HG02642 (cell line): ENCODE measurements around the gene FGFBP2.
"Not testable (repeated sequence)": the region's sequence is repeated elsewhere in the genome, so short reads cannot be mapped to it uniquely, and the experiment has no call there.

Experiments
- ATAC-seq: cut with Tn5 transposase; IDR thresholded peaks from one replicate; pipeline ENCODE4 v1.9.1; 2021; ENCODE audit warnings: mild to moderate bottlenecking; ENCODE audit not compliant: unreplicated experiment, poor library complexity

Gene FGFBP2

GRCh38 chr4:15935504-15936402 is 27.2 kb downstream of the FGFBP2 start:
- ATAC-seq = no peak

GRCh38 chr4:15934259-15934658 is 28.7 kb downstream of the FGFBP2 start:
- ATAC-seq = no peak

- ATAC-seq = no peak
Observed at GRCh38 chr4:15931451-15932210, 31.3 kb downstream of the FGFBP2 start.

GRCh38 chr4:15930314-15930713 is 32.7 kb downstream of the FGFBP2 start:
- ATAC-seq = peak; percentile 68

GRCh38 chr4:15929540-15929939 is 33.4 kb downstream of the FGFBP2 start:
- no peak for ATAC-seq

GRCh38 chr4:15928883-15929282 is 34.1 kb downstream of the FGFBP2 start:
- no peak for ATAC-seq

- ATAC-seq = no peak
Observed at GRCh38 chr4:15926486-15926885, 36.5 kb downstream of the FGFBP2 start.

- no peak for ATAC-seq
Observed at GRCh38 chr4:15925830-15926229, 37.1 kb downstream of the FGFBP2 start.

- ATAC-seq = no peak
Observed at GRCh38 chr4:15921592-15921932, 41.4 kb downstream of the FGFBP2 start.

GRCh38 chr4:15920723-15921591 is 42.0 kb downstream of the FGFBP2 start:
- ATAC-seq = no peak

GRCh38 chr4:15918484-15919129 is 44.4 kb downstream of the FGFBP2 start:
- no peak for ATAC-seq

- no peak for ATAC-seq
Observed at GRCh38 chr4:15917297-15917696, 45.7 kb downstream of the FGFBP2 start.

GRCh38 chr4:15916358-15916757 is 46.6 kb downstream of the FGFBP2 start:
- ATAC-seq = not testable (repeated sequence)

GRCh38 chr4:15914736-15915135 is 48.2 kb downstream of the FGFBP2 start:
- no peak for ATAC-seq

GRCh38 chr4:15914291-15914690 is 48.7 kb downstream of the FGFBP2 start:
- no peak for ATAC-seq

GRCh38 chr4:15913631-15913970 is 49.4 kb downstream of the FGFBP2 start:
- no peak for ATAC-seq

GRCh38 chr4:15912961-15913630 is 49.9 kb downstream of the FGFBP2 start:
- no peak for ATAC-seq

GRCh38 chr4:15912236-15912635 is 50.7 kb downstream of the FGFBP2 start:
- ATAC-seq = no peak
